GM18505 (cell line): Measurements from ENCODE around the gene CIRBP.

Source experiments
- ATAC-seq: cut with Tn5 transposase; IDR thresholded peaks from one replicate; pipeline ENCODE4 v1.9.1; 2021; ENCODE audit not compliant: unreplicated experiment
- POLR2A ChIP-seq: IDR thresholded peaks from 4 replicates; pipeline ENCODE4 v1.6.1; 2011; ENCODE audit warnings: borderline replicate concordance; ENCODE audit not compliant: insufficient read depth, insufficient read length; ENCODE audit errors: extremely low read depth

CIRBP gene

GRCh38 chr19:1235625-1236538 is 33.2 kb upstream of the CIRBP start:
- TF ChIP-seq POLR2A: no peak
- ATAC-seq: no peak

- TF ChIP-seq POLR2A: no peak
- ATAC-seq: no peak
These were observed 32.6 kb upstream of the CIRBP start for GRCh38 chr19:1236576-1236975.

GRCh38 chr19:1237027-1237659 is 32.0 kb upstream of the CIRBP start:
- no peak for ATAC-seq
- TF ChIP-seq POLR2A: no peak

GRCh38 chr19:1237754-1238368 is 31.3 kb upstream of the CIRBP start, which contains the start of gene CBARP:
CBARP (minus strand) TSS chr19:1238005; CDS start chr19:1236100, 1,905 bp downstream.
- no peak for TF ChIP-seq POLR2A
- no peak for ATAC-seq

- no peak for ATAC-seq
- TF ChIP-seq POLR2A: no peak
These were observed 30.5 kb upstream of the CIRBP start for GRCh38 chr19:1238369-1239303.

- ATAC-seq: no peak
- TF ChIP-seq POLR2A: no peak
These were observed 29.7 kb upstream of the CIRBP start for GRCh38 chr19:1239420-1239795.

GRCh38 chr19:1239796-1240737 is 29.1 kb upstream of the CIRBP start:
- ATAC-seq: peak; percentile 32
- no peak for TF ChIP-seq POLR2A

GRCh38 chr19:1240925-1241324 is 28.2 kb upstream of the CIRBP start:
- TF ChIP-seq POLR2A: no peak
- ATAC-seq: no peak

- TF ChIP-seq POLR2A: peak; percentile 69
- ATAC-seq: peak; percentile 47
These were observed 27.6 kb upstream of the CIRBP start, which contains the start of gene ATP5F1D for GRCh38 chr19:1241417-1242095. ATP5F1D (plus strand) TSS chr19:1241751; CDS start chr19:1241851, 100 bp downstream.

- TF ChIP-seq POLR2A: no peak
- no peak for ATAC-seq
These were observed 25.1 kb upstream of the CIRBP start for GRCh38 chr19:1243768-1244692.
